Measurements from ENCODE around the gene ATP2C2.

The ATP2C2 gene

DNA sequence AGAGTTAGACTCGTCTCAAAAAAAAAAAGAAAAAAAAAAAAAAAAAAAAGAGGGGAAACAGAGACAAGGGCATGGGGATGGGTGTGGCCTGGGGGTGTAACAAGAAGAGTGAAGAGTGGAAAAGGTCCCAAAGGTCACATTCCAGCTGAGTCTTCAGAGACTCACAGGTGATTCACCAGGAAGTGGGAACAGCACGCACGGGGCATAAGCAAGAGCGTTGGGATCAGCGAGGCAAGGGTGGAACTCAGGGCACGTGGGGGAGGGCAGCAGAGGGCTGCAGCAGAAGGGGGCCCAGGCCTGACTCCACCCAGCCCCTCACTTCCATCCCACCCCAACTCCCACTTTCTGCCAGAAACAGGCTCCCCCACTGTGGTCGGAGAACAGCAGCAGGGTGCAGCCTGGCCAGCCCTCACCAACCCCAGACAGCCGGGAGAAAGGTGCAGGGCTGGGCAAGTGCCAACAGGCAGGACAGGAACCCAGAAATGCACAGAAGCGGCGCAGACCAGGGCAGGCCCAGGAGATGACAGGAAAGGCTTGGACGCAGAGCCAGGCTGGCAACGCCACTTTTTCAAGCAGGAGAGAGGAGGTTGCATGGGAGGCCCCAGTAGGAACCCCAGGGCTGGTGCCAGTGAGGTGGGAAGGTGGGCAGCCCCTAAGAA, 132.9 kb downstream of the ATP2C2 start:
- FAIRE-seq, result no peak

DNA sequence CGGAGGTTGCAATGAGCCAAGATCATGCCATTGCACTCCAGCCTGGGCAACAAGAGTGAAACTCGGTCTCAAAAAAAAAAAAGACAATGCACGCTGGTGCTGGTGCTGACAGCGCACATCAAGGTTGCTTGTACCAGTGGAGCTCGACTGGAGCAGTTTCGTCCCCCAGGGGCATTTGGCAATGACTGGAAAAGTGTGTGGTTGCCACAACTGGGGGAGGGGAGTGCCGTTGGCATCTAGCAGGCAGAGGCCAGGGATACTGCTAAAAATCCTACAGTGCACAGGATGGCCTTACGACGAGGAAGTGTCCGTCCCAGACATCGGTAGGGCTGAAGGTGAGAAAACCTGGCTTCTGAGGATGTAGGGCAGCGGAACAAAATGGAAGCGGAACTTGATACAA, 133.7 kb downstream of the ATP2C2 start:
- FAIRE-seq, result no peak

DNA sequence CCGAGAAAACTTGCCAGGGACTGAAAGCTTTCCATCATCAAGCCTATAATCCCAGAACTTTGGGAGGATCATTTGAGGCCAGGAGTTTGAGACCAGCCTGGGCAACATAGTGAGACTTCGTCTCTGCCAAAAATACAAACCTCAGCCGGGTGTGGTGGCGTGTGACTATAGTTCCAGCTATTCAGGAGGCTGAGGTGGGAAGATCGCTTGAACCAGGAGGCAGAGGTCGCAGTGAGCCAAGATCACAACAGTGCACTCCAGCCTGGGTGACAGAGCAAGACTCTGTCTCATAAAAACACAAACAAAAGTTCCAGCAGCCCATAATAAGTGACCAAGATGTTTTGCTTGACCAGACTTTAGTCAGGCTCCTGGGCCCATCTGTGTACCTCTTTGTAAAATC, 134.2 kb downstream of the ATP2C2 start:
- no peak for FAIRE-seq

DNA sequence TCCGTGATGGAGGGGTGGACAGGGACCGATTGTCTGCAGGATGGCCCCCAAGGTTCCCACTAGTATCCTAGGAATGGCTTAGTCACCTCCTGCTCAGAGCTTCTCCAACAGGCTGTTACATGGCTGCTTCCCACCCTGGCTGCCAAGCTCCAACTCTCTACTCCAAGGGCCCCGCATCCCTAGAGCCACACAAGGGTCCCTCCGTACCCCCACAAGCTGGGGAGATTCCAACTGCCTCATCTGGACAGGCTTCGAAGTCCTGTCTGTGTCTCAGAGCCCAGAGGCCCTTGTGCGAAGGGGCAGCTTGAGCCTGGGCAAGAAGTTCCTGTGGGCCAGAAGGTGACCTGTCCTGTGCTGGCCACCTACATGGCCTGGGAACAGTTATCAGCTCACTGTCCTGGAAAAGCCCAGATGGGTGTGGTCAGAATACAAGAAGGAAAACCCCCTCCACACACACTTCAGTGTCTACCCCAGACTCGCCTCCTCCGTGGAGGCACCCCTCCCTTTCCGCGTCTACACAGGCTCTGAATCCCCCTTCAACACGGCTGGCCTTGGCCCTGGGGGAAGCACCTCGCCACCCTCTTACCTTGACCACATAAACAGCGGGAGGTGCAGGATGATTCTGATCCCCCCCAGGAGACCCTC, 135.5 kb downstream of the ATP2C2 start:
- FAIRE-seq, result no peak

DNA sequence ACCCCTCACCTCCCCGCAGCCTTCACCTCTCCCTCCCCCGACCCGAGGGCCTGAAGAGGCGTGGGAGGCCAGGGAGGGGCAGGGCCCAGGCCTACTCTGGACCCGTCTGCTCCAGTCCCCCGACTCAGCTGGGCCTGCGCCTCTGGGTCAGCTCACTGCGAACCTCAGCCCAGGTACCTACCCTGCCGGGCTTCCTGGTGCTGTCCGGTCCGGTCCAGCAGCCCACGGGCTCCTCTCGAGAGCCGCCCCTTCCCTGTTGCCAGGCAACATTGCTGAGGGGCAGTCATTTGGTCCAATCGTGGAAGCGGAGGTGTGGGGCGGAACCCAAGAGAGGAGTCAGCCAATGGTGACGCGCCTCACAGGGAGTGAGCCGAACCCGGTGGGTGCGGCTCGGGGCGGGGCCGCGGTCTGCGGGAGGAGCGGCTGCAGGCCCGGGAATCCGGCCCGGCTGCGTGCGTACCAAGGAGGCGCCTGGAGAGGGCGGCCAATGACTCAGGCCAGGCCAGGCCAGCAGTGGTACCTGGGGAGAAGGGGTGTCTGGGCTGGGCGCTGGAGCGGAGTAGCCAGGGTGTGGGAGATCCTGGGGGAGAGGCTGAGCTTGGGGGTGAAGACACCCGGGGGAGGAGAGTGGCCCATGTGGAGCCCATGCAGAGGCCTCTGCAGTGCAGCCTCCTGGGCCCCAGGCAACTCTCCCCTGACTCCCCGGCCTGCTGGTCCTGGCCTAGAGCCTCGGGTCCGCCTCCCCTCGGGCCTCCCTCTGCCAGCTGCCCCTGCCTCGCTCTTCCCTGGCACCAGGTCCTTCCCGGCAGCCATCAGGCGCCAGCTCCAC, 136.3 kb downstream of the ATP2C2 start, which contains the start of gene MEAK7:
Gene MEAK7 (minus strand): TSS at position 240 of the 829 bp plus-strand sequence. CDS start 6,573 bp downstream, outside the sequence.
- FAIRE-seq, result no peak

DNA sequence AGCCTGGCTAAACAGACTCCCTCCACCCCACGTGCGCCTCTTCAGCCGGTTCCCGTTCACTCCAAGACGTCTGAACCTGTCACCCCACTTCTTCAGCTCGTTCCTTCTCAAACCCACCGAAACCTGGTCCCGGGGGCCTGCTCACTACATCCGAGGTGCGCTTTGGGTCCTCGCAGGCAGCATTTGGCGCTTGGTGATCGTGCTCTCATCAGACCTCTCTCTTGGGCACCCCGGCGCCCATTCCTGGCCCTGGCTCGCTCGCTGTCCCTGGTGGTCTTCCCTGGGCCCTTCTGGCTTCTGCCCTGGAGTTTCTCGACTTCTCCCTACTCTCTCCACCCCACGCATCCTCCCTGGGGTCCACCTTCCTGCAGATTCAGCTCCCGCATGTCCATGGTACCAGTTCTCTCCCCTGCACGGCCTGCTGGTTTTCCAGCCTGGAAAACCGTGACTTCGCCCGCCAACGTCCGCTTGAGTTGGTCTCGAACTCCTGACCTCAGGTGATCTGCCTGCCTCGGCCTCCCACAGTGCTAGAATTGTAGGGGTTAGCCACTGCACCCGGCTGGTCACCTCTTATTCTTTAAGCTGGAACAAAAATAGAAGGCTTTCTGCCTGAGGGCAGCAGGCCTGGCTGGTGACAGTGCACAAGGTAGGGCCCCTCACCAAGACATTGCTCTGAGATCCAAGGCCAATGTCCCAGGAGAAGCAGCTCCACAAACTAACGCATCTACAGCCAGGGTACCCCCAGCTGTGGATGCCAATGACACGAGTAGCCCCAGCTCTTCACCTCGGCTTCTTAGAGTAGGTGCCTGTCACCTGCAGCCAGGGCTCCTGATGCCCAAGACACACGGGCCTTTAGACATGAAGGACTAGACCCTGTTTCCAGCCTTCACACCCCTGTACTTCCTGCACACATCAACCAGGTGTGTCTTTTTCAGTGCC, 137.2 kb downstream of the ATP2C2 start:
- no peak for FAIRE-seq

DNA sequence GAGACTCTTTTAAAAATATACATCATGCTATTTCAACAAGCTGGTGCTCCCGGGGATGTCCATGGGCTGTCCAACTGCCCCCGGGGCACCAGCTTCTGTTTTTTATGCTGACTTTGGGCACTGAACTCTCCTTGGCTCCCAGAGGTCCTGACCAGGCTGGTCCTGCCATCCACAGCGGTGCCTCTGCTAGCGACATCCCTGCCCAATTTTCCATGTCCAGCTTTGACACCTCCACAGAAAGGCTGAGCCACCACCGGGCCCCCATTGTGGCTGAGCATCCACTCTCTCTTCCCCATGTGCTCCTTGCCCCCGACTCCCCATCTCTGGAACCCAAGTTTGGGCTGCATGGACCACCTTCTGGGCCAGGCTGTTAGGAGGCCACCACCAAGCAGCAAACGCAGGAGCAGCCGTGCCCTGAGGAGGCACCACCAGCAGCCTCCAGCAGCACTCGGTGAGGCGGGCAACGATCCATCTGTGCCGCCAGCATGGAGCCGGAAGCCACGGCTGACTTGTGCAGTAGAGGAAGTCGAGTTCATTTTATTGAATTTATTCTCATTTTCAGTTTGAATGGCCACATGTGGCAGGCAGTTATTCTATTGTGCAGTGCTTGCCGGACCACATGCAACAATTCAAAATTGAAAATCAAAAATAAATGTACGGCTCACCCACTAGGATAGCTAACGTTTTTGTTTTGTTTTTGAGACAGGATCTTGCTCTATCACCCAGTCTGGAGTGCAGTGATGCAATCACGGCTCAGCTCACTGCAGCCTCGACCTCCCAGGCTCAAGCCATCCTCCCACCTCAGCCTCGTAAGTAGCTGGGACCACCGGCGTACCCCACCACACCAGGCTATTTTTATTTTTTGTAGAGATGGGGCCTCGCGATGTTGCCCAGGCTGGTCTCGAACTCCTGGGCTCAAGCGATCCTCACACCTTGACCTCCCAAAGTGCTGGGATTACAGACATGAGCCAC, 139.0 kb downstream of the ATP2C2 start:
- no peak for FAIRE-seq

DNA sequence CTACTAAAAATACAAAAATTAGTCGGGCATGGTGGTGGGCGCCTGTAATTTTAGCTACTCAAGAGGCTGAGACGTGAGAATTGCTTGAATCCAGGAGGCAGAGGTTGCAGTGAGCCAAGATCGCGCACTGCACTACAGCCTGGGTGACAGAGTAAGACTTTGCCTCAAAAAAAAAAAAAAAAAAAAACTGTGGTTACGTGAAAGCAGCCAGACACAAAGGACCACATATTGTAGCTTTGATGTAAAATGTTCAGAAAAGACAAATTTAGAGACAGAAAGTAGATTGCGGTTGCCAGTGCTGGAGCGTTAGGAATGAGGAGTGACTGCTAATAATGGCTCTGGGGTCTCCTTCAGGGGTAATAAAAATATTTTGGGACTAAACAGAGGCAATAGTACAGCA, 140.2 kb downstream of the ATP2C2 start:
- no peak for FAIRE-seq

DNA sequence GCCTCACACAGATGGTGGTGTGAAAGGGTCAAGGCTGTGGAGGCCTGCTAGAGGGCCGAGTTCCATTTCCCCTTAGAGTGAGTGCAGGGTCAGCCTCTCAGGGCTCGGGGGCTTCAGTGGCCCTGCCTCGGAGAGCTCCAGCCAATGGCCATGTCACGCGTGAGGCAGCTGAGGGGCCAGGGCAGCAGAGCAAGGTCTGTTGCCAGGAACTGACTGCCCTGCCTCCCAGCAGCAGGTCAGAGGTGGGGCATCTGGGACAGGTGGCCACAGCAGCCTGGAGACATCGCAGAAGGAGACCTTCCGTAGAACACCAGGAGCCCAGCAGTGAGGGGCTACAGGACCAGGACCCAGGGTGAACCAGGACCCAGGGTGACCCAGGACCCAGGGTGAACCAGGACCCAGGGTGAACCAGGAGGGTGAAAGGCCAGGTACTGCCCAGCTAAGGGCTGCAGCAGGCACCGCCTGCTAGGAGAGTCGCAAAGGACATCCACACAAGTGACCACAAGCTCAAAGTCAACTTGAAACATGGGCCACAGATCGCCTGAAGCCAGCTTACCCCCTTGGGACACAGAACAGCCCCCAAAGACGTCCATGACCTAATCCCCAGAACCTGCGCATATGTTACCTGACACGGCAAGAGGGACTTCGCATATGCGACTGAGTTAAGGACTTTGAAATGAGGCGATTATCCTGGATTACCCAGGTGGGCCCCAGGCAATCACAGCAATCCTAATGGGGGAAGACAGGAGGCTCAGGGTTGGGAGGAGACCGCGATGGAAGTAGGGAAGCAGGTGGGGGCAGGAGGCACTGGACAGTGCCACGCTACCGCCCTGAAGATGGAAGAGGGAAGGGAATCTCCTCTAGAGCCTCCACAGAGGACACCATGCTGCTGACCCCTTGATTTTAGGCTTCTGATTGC, 141.0 kb downstream of the ATP2C2 start:
- no peak for FAIRE-seq

DNA sequence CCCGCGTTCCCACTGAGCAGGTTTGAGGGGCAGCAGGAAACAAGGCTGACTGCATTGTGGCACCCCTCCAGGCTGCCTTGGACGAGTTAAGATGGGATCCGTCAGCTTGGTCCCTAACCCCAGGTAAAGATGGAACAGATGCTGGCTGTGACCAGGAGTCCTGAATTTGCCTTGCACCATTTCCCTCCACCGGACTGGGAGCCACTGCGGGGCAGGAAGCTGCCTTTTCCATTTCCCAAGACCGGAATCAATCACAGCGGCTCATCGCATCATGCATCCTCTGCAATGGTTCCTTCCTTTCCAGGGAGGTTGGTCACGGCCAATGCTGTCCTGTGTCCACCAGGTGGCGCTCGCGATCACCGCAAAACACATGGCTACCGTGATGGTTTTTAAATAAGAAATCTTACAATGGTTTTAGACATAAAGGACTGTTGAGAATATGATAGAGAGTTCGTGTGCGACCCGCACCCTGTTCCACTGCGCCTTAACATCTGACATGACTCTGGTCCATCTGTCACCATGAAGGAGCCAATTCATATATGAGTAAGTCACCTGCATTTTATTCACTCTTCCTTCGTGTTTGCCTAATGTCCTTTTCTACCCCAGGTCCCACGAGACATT, 143.0 kb downstream of the ATP2C2 start:
- FAIRE-seq, result no peak

DNA sequence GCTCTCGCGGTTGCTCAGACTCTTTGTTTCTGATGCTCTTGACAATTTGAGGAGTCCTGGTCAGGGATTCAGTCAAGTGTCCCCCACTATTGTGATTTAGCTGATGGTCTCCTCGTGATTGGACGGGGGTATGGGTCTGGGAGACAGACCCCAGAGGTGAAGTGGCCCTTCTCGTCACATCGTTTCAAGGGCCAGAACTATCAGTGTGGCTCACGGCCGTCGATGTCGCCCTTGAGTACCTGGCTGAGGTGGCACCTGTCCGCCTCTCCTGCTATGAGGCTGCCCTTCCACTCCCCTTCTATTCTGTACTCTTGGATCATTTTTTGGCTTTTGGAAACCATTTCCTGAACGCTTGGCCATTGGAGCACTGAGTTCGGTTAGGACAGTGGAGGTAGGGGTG, 143.5 kb downstream of the ATP2C2 start:
- no peak for FAIRE-seq

DNA sequence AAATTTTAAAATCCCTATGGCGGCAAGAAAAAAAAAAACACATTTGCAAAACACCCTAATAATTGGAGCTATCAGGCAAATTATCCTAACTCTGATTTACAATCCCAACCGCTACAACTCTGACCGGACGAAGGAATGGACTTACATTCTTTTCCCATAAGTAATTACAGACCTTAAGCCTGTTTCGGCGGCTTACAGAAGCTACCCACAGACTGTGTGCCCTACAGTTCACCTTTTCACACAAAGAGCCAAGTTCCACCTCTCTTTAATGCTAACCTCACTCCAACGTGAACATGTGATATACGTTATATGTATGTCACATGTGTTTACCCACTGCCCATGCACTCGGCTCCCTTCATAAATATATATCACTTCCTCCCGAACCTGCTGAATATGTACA, 144.8 kb downstream of the ATP2C2 start:
- FAIRE-seq, result no peak

DNA sequence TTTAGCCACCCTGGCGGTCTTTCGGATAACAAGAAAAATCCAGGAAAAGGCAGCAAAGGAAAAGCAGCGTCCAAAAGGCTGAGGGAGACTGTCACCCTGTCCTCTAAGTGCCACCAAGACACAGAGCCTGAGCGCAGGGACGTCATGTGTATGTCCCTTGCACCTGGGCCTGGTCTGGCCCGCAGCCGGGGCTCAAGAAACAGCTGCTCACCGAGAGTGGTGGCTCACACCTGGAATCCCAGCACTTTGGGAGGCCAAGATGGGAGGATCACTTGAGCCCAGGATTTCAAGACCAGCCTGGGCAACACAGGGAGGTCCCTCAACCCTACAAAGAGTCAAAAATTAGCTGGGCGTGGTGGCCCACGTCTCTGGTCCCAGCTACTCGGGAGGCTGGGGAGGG, 145.3 kb downstream of the ATP2C2 start:
- FAIRE-seq, result no peak
